ENCODE measurements around the gene LEF1. TPM values are rescaled to one million over a fixed set of nuclear protein-coding genes. Genes with fewer than 3 reads are reported as not detected.

The LEF1 gene
- total and polyA plus RNA-seq, 8 donors: 4.1 to 49.4 (median 33.8) TPM

DNA sequence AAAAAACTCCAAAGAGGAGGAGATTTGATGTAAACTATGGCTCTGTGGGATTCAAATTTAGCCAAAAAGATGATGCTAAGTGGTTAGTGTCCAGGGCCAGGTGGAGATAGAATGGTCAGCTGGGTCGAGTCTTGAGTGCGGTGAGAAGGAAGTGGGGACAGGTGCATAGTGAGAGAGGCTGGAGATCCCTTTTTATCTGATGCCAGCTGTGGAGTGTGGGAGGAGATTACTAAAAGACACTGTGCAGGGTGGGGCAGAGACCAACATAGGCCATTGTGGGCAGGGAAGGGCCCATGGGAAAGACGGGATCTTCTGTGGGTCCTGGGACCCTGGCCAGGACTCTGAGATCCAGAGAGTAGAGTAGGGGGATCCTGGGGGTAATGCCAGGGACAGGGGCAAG is 34.6 kb upstream of the LEF1 start:
- TF ChIP-seq, protein P1, sequence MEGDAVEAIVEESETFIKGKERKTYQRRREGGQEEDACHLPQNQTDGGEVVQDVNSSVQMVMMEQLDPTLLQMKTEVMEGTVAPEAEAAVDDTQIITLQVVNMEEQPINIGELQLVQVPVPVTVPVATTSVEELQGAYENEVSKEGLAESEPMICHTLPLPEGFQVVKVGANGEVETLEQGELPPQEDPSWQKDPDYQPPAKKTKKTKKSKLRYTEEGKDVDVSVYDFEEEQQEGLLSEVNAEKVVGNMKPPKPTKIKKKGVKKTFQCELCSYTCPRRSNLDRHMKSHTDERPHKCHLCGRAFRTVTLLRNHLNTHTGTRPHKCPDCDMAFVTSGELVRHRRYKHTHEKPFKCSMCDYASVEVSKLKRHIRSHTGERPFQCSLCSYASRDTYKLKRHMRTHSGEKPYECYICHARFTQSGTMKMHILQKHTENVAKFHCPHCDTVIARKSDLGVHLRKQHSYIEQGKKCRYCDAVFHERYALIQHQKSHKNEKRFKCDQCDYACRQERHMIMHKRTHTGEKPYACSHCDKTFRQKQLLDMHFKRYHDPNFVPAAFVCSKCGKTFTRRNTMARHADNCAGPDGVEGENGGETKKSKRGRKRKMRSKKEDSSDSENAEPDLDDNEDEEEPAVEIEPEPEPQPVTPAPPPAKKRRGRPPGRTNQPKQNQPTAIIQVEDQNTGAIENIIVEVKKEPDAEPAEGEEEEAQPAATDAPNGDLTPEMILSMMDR (IDR thresholded peaks at IDR 0.05): no peak
- Histone ChIP-seq H3K27ac (no peak overlapping the region), H3K36me3 (no peaks in the 10 kb centered on the region), H3K27me3 (no peaks in the 10 kb centered on the region), H3K4me3 (no peak overlapping the region), H3K4me1 (no peaks in the 10 kb centered on the region), H3K9me3 (no peaks in the 10 kb centered on the region)
- ATAC-seq (no peak), DNase-seq (no peak)
- intact Hi-C loops (cut with DNase I): no loop called here

DNA sequence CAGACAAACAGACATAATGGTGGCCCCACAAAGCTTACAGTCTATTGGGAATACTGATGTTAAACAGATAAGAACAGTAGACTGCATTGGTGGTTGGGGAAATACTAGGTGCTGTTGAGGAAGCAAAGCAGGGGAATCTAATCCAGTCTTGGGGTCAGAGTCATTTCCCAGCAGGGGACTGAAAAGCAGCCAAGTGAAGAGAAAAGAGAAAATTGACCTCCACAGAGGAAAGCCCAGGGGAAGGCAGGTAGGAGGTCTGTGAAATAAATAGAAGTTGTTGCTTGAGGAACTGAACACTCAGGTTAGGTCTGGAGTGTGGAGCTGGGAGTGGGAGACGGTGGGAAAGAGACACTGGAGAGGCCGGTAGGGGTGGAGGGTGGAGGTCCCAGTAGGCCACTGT is 33.0 kb upstream of the LEF1 start:
- no peaks in the 10 kb centered on the region for H3K4me1 ChIP-seq
- H3K27me3 ChIP-seq: no peaks in the 10 kb centered on the region
- no peak overlapping the region for H3K27ac ChIP-seq
- no peaks in the 10 kb centered on the region for H3K36me3 ChIP-seq
- no peak for DNase-seq
- TF ChIP-seq, protein P1 (IDR thresholded peaks at IDR 0.05): no peak
- no peak overlapping the region for H3K4me3 ChIP-seq
- H3K9me3 ChIP-seq: no peaks in the 10 kb centered on the region
- ATAC-seq: no peak
- intact Hi-C loops (cut with DNase I): no loop called here

DNA sequence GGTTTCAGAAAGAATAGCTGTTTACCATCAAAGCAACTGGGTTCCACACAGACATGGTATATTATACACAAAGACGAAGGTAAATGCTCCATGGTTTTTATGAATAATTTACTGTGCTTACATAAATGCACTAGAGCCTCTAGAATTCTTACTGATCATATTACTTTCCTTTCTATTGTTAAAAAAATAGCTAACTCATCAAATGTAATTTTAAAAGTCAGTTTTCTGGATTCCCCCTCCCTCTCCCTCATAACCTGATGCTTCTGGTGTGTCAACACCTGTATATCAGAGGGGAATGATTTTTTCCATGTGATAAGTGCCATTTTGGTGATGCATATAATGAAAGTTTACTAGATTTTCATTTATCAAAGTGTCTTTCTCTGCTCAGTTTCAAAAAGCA is 31.1 kb upstream of the LEF1 start:
- H3K36me3 ChIP-seq: no peaks in the 10 kb centered on the region
- ATAC-seq (no peak), DNase-seq (no peak)
- no peak overlapping the region for H3K4me3 ChIP-seq
- intact Hi-C loops (cut with DNase I): no loop called here
- H3K9me3 ChIP-seq: no peaks in the 10 kb centered on the region
- TF ChIP-seq, protein P1 (IDR thresholded peaks at IDR 0.05): no peak
- no peak overlapping the region for H3K27ac ChIP-seq
- no peaks in the 10 kb centered on the region for H3K4me1 ChIP-seq
- no peaks in the 10 kb centered on the region for H3K27me3 ChIP-seq

DNA sequence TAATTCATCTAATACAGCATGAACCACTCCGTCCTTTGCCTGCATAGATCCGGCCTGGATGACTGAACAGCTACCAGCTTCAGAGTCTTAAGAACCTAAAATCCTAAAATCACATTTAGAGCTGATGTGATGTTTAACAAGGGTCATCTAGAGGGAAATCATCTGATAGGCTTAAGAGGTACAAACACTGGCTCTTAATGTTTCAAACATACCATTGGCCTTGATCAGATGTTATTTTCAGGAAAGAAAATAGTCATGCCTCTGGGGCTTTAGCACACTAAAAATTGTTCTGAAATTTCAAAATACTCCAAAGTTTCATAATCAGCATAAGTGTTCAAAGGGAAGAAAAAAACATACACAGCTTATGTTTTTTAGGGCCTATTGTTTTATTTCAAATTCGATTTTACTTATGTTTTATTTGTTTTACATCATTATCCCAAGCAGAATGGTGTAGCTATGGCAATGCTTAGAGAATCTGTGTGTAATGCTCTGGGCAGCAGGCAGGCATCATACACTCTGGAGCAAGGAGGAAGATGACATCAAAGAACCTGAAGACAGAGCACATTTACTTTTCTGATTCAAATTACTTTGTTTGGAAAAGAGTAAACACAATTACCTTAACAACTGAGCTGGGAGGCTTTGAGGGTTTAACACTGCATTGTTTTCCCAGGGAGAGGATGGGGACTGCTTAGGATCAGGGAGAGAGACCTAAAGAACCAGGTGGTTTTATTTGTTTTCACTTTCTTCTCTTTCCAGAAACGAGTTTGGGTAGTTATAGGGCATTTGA is 25.3 kb upstream of the LEF1 start:
- Histone ChIP-seq H3K4me3 (no peak overlapping the region), H3K4me1 (no peaks in the 10 kb centered on the region), H3K27me3 (no peaks in the 10 kb centered on the region), H3K36me3 (no peaks in the 10 kb centered on the region), H3K9me3 (no peaks in the 10 kb centered on the region), H3K27ac (no peak overlapping the region)
- DNase-seq: no peak
- TF ChIP-seq, protein P1 (IDR thresholded peaks at IDR 0.05): no peak
- ATAC-seq: no peak
- intact Hi-C loops (cut with DNase I): no loop called here

DNA sequence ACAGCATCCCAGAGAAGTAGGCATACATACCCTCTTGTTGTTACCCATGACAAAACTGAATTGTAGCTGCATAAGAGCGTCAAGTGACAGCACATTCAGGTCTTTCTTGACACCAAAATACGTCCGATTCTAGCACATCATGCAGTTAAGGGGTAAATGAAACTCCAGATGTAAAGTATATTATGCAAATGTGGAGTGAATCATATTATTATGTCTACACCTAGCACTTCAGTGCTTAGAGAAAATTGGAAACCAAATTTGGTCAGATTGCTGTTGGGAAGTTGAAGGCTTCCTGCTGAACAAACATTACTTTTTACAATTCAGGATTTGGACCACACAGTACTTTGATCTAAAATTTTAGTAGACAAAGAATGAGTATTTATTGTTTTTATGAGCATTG is 24.2 kb upstream of the LEF1 start:
- Histone ChIP-seq H3K4me1 (no peaks in the 10 kb centered on the region), H3K27me3 (no peaks in the 10 kb centered on the region), H3K27ac (no peak overlapping the region), H3K36me3 (no peaks in the 10 kb centered on the region), H3K4me3 (no peak overlapping the region), H3K9me3 (no peaks in the 10 kb centered on the region)
- TF ChIP-seq, protein P1 (IDR thresholded peaks at IDR 0.05): no peak
- DNase-seq (no peak), ATAC-seq (no peak)
- intact Hi-C loops (cut with DNase I): no loop called here

All from left lung (tissue), 10 donors.